HG03442 (cell line): ENCODE results near the gene KIAA1191.
"Not testable (repeated sequence)": the region's sequence is repeated elsewhere in the genome, so short reads cannot be mapped to it uniquely, and the experiment has no call there.

ENCODE experiments used
- ATAC-seq: cut with Tn5 transposase; IDR thresholded peaks from one replicate; pipeline ENCODE4 v1.9.1; 2021; ENCODE audit warnings: mild to moderate bottlenecking, moderate library complexity; ENCODE audit not compliant: unreplicated experiment

Gene KIAA1191

DNA sequence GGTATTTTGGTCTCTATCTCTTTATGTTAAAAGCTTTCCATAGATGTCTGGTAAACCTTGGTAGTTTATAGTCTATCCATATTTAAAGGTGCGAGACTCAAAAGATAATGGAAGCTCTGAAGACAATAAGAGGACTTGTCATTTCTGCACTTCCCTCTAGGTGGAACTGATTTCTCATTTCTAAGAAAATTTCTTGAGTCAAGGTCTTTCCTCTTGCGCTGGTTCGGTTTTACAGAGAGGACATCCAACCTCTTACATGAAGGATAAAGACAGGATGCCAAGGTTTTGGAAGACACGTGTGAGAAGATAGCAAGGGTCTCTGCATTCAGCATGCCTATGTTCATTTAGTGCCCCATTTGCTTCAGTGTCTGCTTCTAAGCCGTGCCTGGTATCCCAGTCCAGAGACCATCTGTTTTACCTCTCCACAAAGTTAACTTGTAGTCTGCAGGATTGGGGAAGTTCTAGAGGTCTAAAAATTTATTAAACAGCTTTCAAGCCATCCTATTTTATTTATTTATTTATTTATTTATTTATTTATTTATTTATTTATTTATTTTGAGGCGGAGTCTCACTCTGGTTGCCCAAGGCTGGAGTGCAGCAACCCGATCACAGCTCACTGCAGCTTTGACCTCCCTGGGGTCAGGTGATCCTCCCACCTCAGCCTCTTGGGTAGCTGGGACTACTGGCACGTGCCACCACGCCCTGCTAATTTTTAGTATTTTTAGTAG lies 41.6 kb downstream of the KIAA1191 start:
- no peak for ATAC-seq

GRCh38 chr5:176317534-176318374 lies 43.8 kb downstream of the KIAA1191 start:
- no peak for ATAC-seq

GRCh38 chr5:176305356-176305755 lies 56.2 kb downstream of the KIAA1191 start:
- not testable (repeated sequence) for ATAC-seq
